BE2C (cell line): ENCODE measurements around the gene FAM174C.

ENCODE experiments used
- DNase-seq: peaks from one replicate; pipeline ENCODE4 v3.0.0-alpha.2; 2020
- H3K27me3 ChIP-seq: fragments of 250-450 bp; sonication (Bioruptor Pico); 2 replicates; pipeline ENCODE4 v1.5.1; 2020; ENCODE audit warnings: mild to moderate bottlenecking
- H3K36me3 ChIP-seq: fragments of 250-450 bp; sonication (Bioruptor Pico); 2 replicates; pipeline ENCODE4 v1.5.1; 2020; ENCODE audit warnings: mild to moderate bottlenecking
- H3K4me1 ChIP-seq: fragments of 250-450 bp; sonication (Bioruptor Pico); 2 replicates; pipeline ENCODE4 v1.5.1; 2020
- H3K4me3 ChIP-seq: 2 replicates; pipeline ENCODE4 v1.5.1; 2011; ENCODE audit warnings: low read depth, low read length
- H3K9me3 ChIP-seq: fragments of 250-450 bp; sonication (Bioruptor Pico); 2 replicates; pipeline ENCODE4 v1.5.1; 2020
- CTCF ChIP-seq: IDR thresholded peaks from 2 replicates; pipeline ENCODE4 v1.5.1; 2012; ENCODE audit warnings: mild to moderate bottlenecking, low read depth, low read length

The FAM174C gene

GRCh38 chr19:1233115-1233667 is 42.1 kb upstream of the FAM174C start:
- Histone ChIP-seq H3K4me1 (peaks cover 10% of the 10 kb centered on the region), H3K9me3 (no peaks in the 10 kb centered on the region), H3K27me3 (no peaks in the 10 kb centered on the region), H3K36me3 (peaks cover 21% of the 10 kb centered on the region), H3K4me3 (no peak overlapping the region)
- DNase-seq: no peak
- no peak for TF ChIP-seq CTCF

- DNase-seq: no peak
- Histone ChIP-seq H3K9me3 (no peaks in the 10 kb centered on the region), H3K4me1 (peaks cover 10% of the 10 kb centered on the region), H3K27me3 (no peaks in the 10 kb centered on the region), H3K4me3 (no peak overlapping the region), H3K36me3 (peaks cover 21% of the 10 kb centered on the region)
- no peak for TF ChIP-seq CTCF
Measured at GRCh38 chr19:1234051-1234954, 41.0 kb upstream of the FAM174C start.

- no peak overlapping the region for H3K4me3 ChIP-seq
- DNase-seq: no peak
- peaks cover 14% of the 10 kb centered on the region for H3K4me1 ChIP-seq
- peaks cover 21% of the 10 kb centered on the region for H3K36me3 ChIP-seq
- H3K9me3 ChIP-seq: no peaks in the 10 kb centered on the region
- TF ChIP-seq CTCF: no peak
- no peaks in the 10 kb centered on the region for H3K27me3 ChIP-seq
Measured at GRCh38 chr19:1234955-1235380, 40.4 kb upstream of the FAM174C start.

- peaks cover 14% of the 10 kb centered on the region for H3K4me1 ChIP-seq
- H3K9me3 ChIP-seq: no peaks in the 10 kb centered on the region
- peaks cover 21% of the 10 kb centered on the region for H3K36me3 ChIP-seq
- H3K4me3 ChIP-seq: peak overlapping the region; percentile 52
- no peak for TF ChIP-seq CTCF
- no peak for DNase-seq
- H3K27me3 ChIP-seq: no peaks in the 10 kb centered on the region
Measured at GRCh38 chr19:1235625-1236538, 39.4 kb upstream of the FAM174C start.

GRCh38 chr19:1236576-1236975 is 38.8 kb upstream of the FAM174C start:
- DNase-seq: no peak
- Histone ChIP-seq H3K27me3 (no peaks in the 10 kb centered on the region), H3K4me3 (peak overlapping the region; percentile 77), H3K9me3 (no peaks in the 10 kb centered on the region), H3K4me1 (peaks cover 14% of the 10 kb centered on the region), H3K36me3 (peaks cover 21% of the 10 kb centered on the region)
- TF ChIP-seq CTCF: no peak
